ENCODE measurements around the gene RELB. TPM values are rescaled to one million over a fixed set of nuclear protein-coding genes. Genes with fewer than 3 reads are reported as not detected.

RELB gene
- total RNA-seq, 2 donors from 2014 or later: 11.8 to 40.9 TPM

- ATAC-seq (no peak), DNase-seq (no peak)
- intact Hi-C loops (cut with DNase I, micrococcal nuclease): no loop called here
These were observed 73.6 kb downstream of the RELB start for GRCh38 chr19:45074744-45075300.

GRCh38 chr19:45075301-45076028 lies 74.2 kb downstream of the RELB start:
- intact Hi-C loops (cut with DNase I, micrococcal nuclease): no loop called here
- peak; percentile 69 for ATAC-seq

GRCh38 chr19:45076029-45076850 lies 75.0 kb downstream of the RELB start, which contains the start of gene ZNF296:
ZNF296 (minus strand) TSS chr19:45076478; CDS start chr19:45076373, 105 bp downstream.
- intact Hi-C loops (cut with DNase I, micrococcal nuclease): no loop called here
- DNase-seq (peak; percentile 88 to 91), ATAC-seq (peak; percentile 69)

More at GRCh38 chr19:45075301-45076028, 74.2 kb downstream of the RELB start:
- peak; percentile 89 to 95 for DNase-seq

DNA sequence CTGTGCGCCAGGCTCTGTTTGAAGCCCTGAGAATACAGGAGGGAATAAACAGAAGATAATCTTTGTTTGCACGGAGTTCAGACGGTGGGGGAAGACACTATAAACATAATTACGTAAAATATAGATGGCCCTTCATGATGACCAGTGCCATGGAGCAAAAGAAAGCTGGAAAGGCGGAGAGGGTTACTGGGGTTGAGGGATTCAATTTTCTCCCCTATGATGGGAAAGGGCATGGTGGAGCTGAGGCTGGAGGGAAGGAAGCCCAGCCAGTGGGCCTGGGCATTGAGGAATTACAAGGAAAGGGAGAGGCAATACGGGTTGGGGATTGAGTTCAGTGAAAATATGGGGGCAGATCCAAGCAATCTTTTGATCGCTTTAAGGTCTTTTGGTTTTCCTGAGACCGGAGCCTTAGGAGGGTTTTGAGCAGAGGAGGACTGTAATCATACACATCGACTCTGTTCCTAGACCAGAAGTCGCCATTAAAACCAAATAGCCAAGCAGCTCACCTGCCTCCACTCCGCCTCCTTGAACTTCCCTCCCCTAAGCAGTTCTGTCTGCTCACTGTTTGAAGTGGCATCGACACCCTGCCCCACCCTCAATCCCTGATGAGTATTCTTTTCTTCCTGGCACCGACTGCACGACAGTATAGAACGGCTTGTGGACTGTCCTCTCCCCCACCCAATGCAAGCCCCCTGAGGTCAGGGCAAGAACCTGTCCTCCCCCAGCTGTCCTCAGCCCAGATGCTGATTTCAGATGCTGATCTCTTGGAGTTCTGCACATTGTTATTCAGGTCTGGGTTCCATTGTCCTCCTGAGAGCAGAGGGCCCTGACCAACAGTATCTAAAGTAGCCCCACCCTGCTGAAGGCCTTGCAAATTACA lies 75.8 kb downstream of the RELB start:
- ATAC-seq: peak; percentile 40
- intact Hi-C loops (cut with DNase I, micrococcal nuclease): no loop called here
- peak; percentile 55 to 63 for DNase-seq

- ATAC-seq (no peak), DNase-seq (no peak)
- intact Hi-C loops (cut with DNase I, micrococcal nuclease): no loop called here
These were observed 77.3 kb downstream of the RELB start for GRCh38 chr19:45078390-45079062.

- ATAC-seq (peak; percentile 51), DNase-seq (peak; percentile 64 to 81)
- intact Hi-C loops (cut with DNase I, micrococcal nuclease): no loop called here
These were observed 78.0 kb downstream of the RELB start, which contains the start of gene GEMIN7 for GRCh38 chr19:45079063-45079910. GEMIN7 (plus strand) TSS chr19:45079260; CDS start chr19:45090115, 10,855 bp downstream.

GRCh38 chr19:45079911-45080370 lies 78.7 kb downstream of the RELB start:
- DNase-seq (peak; percentile 51 to 61), ATAC-seq (peak; percentile 51)
- intact Hi-C loops (cut with DNase I, micrococcal nuclease): no loop called here

- intact Hi-C loops (cut with DNase I, micrococcal nuclease): no loop called here
- ATAC-seq (no peak), DNase-seq (no peak)
These were observed 80.9 kb downstream of the RELB start for GRCh38 chr19:45082170-45082569.

DNA sequence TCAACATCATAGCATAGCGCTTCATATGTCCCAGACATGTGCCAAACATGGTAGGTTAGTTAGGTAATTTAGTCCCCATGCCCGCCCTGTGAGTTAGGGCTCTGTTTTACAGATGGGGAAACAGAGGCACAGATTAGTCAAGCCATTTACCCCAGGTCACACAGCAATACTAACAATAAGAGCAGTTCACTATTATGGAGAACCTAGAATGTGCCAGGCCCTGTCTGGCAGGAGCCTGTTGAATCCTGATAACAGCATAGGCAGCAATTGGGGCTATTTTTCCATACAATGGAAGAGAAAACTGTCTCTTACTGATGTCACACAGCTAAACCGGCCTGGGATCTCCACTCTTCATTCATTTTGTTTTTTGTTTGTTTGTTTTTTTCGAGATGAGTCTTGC lies 85.2 kb downstream of the RELB start:
- intact Hi-C loops (cut with DNase I, micrococcal nuclease): no loop called here
- no peak for DNase-seq

GRCh38 chr19:45087531-45087930 lies 86.3 kb downstream of the RELB start:
- intact Hi-C loops (cut with DNase I, micrococcal nuclease): no loop called here
- DNase-seq: no peak

More for the DNA sequence above, 85.2 kb downstream of the RELB start:
- no peak for ATAC-seq

More at GRCh38 chr19:45087531-45087930, 86.3 kb downstream of the RELB start:
- no peak for ATAC-seq

Other genes starting within 250 kb of the RELB start
- 10 to 100 TPM; 79.1 to 84.4 TPM for gene CBLC, start 223.6 kb upstream of the RELB start, total RNA-seq
- gene BCAM, start 192.4 kb upstream of the RELB start, total RNA-seq: 10 to 100 TPM; 21.4 to 21.7 TPM
- 100 to 1,000 TPM; 112 to 125 TPM for gene NECTIN2, start 155.2 kb upstream of the RELB start, total RNA-seq
- 10 to 100 TPM; 48.7 to 80.0 TPM for gene TOMM40, start 110.2 kb upstream of the RELB start, total RNA-seq
- gene APOE, start 95.7 kb upstream of the RELB start, total RNA-seq: 10 to 100 TPM; 14.6 to 88.2 TPM
- 10 to 100 TPM in 1 of 2 donors, 1 to 10 TPM in 1; 2.8 to 23.8 TPM for gene APOC1, start 86.9 kb upstream of the RELB start, total RNA-seq
- gene APOC4, start 59.2 kb upstream of the RELB start, total RNA-seq: not detected
- 1 to 10 TPM in 1 of 2 donors, not detected in 1; 4.4 TPM for gene APOC2, start 55.4 kb upstream of the RELB start, total RNA-seq
- 100 to 1,000 TPM; 113 to 129 TPM for gene CLPTM1, start 46.1 kb upstream of the RELB start, total RNA-seq
- 10 to 100 TPM; 65.3 to 92.8 TPM for gene CLASRP, start 37.6 kb downstream of the RELB start, total RNA-seq
- gene ZNF296, start 75.0 kb downstream of the RELB start, total RNA-seq: 1 to 10 TPM; 4.0 to 6.1 TPM
- 10 to 100 TPM; 18.1 to 22.8 TPM for gene GEMIN7, start 77.8 kb downstream of the RELB start, total RNA-seq
- gene PPP1R37, start 91.7 kb downstream of the RELB start, total RNA-seq: 10 to 100 TPM; 31.6 to 33.1 TPM
- under 1 TPM; 0.08 to 0.15 TPM for gene NKPD1, start 159.5 kb downstream of the RELB start, total RNA-seq
- gene TRAPPC6A, start 176.8 kb downstream of the RELB start, total RNA-seq: 10 to 100 TPM; 45.0 to 46.9 TPM
- 10 to 100 TPM; 11.2 to 13.5 TPM for gene BLOC1S3, start 177.3 kb downstream of the RELB start, total RNA-seq
- gene EXOC3L2, start 243.9 kb downstream of the RELB start, total RNA-seq: 1 to 10 TPM; 1.3 to 1.4 TPM
- 10 to 100 TPM; 18.0 to 24.7 TPM for gene MARK4, start 249.8 kb downstream of the RELB start, total RNA-seq

All from left colon (tissue), 2 donors.